22Rv1 (cell line): ENCODE measurements around the gene CDKAL1.

Experiments
- ZFX ChIP-seq: fragments of 450-650 bp; IDR thresholded peaks from 2 replicates; pipeline ENCODE4 v1.6.1; 2017; ENCODE audit warnings: antibody characterized with exemption, borderline replicate concordance
- TF ChIP-seq, protein P1 (sequence below): fragments of 450-650 bp; IDR thresholded peaks from 2 replicates; pipeline ENCODE4 v1.5.1; 2017; ENCODE audit warnings: mild to moderate bottlenecking

GRCh38 chr6:20797597-20797996 is 263.3 kb downstream of the CDKAL1 start:
- TF ChIP-seq, protein P1, sequence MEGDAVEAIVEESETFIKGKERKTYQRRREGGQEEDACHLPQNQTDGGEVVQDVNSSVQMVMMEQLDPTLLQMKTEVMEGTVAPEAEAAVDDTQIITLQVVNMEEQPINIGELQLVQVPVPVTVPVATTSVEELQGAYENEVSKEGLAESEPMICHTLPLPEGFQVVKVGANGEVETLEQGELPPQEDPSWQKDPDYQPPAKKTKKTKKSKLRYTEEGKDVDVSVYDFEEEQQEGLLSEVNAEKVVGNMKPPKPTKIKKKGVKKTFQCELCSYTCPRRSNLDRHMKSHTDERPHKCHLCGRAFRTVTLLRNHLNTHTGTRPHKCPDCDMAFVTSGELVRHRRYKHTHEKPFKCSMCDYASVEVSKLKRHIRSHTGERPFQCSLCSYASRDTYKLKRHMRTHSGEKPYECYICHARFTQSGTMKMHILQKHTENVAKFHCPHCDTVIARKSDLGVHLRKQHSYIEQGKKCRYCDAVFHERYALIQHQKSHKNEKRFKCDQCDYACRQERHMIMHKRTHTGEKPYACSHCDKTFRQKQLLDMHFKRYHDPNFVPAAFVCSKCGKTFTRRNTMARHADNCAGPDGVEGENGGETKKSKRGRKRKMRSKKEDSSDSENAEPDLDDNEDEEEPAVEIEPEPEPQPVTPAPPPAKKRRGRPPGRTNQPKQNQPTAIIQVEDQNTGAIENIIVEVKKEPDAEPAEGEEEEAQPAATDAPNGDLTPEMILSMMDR = no peak
- TF ChIP-seq ZFX = no peak
